Measurements from ENCODE around the gene RALGPS1. TPM values are rescaled to one million over a fixed set of nuclear protein-coding genes. Genes with fewer than 3 reads are reported as not detected.

The RALGPS1 gene
- total RNA-seq, 1 experiment from 2014 or later: 0.03 TPM

DNA sequence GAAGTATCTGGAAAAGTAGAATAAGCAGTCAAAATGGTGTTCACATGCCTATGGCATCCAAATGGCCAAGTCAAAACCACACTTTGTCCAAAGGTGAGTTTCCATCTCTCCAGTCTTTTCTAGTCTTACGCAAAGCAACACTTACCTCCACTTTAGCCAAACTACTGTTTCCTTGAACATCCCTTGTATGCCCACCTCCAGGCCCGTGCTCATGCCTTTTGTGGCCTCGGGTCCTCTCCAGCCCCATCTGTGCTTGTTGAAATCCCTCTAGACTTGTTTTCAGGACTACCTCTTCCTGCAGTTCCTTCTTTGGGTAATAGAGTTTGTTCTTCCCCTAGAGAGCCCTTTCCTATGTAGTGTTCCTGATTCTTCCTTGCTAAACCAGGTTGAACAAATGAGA lies 146.8 kb downstream of the RALGPS1 start:
- Histone ChIP-seq H3K36me3 (no peaks in the 10 kb centered on the region), H3K4me3 (no peak overlapping the region), H3K9me3 (no peaks in the 10 kb centered on the region), H3K27me3 (no peaks in the 10 kb centered on the region)
- DNase-seq: no peak

DNA sequence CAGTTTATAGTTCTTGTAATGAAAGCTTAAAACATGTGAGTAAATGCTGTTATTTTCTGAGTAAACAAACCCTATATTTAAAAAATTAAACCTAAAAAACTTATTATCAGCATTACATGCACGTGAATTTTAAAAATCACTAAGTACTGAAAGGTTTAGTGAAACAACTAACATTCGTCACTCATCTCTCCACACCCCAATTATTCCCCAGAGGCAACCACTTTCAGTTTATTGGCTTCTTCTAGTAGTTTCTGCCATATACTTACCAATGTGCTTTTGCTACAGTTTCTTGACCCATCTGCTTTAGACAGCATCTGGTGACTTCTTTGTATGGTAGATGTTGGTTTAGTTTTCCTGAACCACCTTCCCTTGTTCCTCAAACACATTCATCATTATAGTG lies 149.8 kb downstream of the RALGPS1 start:
- no peak overlapping the region for H3K4me3 ChIP-seq
- no peak for DNase-seq
- no peaks in the 10 kb centered on the region for H3K9me3 ChIP-seq
- no peaks in the 10 kb centered on the region for H3K36me3 ChIP-seq
- H3K27me3 ChIP-seq: no peaks in the 10 kb centered on the region

DNA sequence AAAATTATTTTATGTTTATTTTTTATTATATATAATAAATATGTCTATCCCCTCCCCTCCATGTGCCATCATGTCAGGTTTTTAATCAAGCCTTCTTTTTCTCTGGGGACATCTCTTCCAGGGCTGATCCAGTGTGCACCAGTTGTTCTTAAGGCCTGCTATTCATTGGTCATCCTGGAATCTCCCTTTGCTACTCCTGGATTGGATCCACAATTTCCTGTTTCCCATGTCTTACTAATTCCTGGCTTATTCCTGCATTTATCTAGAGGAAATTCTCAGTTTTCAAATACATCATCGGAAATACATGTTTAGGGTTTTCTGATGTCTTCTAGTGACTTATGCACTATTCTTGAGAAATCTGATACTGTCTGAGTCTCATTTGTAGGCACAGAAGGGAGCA lies 151.0 kb downstream of the RALGPS1 start:
- no peak for DNase-seq
- no peaks in the 10 kb centered on the region for H3K27me3 ChIP-seq
- no peak overlapping the region for H3K4me3 ChIP-seq
- no peaks in the 10 kb centered on the region for H3K36me3 ChIP-seq
- H3K9me3 ChIP-seq: no peaks in the 10 kb centered on the region

DNA sequence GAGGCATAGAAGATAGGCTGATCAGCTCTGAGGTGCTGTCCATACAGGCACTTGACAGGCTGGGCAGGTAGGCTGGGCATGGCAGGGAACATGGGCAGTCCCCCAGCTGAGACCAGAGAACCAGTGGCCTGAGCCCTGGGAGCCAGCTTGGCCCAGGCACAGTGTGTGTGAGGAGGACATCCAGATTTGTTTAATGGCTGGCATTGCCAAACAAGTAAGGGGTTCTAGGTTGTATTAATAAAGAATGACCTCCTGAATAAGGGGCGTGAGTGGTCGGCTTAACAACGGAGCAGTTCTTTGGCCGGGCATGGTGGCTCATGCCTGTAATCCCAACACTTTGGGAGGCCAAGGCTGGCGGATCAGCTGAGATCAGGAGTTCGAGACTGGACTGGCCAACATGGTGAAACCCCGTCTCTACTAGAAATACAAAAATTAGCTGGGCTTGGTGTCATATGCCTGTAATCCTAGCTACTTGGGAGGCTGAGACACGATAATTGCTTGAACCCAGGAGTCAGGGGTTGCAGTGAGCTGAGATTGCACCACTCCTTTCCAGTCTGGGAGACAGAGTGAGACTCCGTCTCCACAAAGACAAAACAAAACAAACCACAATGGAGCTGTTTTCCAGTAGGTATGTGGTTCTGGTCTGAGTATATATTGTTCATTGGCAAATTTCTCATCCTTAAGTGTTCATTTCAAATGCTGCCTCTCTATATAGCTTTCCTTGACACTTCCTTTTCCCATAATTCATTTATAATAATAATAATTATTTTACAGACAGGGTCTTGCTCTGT lies 151.7 kb downstream of the RALGPS1 start:
- H3K36me3 ChIP-seq: no peaks in the 10 kb centered on the region
- H3K27me3 ChIP-seq: no peaks in the 10 kb centered on the region
- no peak for DNase-seq
- no peak overlapping the region for H3K4me3 ChIP-seq
- H3K9me3 ChIP-seq: no peaks in the 10 kb centered on the region

DNA sequence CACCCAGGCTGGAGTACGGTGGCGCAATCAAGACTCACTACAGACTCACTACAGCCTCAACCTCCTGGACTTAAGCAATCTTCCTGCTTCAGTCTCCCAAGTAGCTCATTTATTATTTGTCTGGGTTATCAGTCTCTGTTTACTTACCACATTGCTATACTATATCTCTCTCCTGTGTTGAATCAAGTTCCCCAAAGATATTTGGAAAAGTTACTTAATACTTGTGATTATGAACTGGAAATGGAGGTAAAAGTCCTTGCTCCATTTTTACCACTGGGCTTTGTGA lies 152.2 kb downstream of the RALGPS1 start:
- DNase-seq: no peak
- Histone ChIP-seq H3K36me3 (no peaks in the 10 kb centered on the region), H3K27me3 (no peaks in the 10 kb centered on the region), H3K4me3 (no peak overlapping the region), H3K9me3 (peaks cover 2% of the 10 kb centered on the region; the same call in 1 of the 2 replicates)

DNA sequence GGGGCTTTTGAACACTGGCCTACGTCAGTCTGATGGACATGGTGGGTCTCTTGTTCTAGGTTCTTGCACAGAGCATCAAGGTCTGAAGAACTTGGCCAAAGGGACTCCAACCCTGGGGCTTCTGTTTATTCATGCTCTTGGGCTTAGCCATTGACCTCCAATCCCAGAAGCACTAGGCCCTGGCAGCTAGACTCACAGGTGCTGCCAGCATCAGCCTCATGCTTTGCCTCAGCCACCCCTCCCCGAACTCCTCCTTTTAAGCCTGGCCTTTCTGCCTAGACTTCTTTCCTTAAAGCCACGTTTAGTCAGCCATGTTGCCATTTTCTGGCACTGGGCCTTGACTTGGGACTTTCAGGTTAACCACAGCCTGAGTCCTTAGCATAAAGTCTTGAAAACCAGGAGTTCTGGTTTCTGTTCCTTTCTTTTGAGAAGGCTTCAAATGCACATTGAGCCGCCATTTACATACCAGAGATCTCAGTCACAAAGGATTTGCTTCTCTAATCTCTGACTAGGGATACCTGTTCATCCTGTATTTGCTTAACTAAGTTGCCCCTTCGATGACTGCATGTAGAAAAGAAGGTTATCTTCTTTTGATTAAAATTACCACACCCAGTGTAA lies 153.1 kb downstream of the RALGPS1 start:
- H3K36me3 ChIP-seq: no peaks in the 10 kb centered on the region
- peaks cover 4% of the 10 kb centered on the region; the same call in 1 of the 2 replicates for H3K9me3 ChIP-seq
- DNase-seq: no peak
- no peaks in the 10 kb centered on the region for H3K27me3 ChIP-seq
- H3K4me3 ChIP-seq: no peak overlapping the region

DNA sequence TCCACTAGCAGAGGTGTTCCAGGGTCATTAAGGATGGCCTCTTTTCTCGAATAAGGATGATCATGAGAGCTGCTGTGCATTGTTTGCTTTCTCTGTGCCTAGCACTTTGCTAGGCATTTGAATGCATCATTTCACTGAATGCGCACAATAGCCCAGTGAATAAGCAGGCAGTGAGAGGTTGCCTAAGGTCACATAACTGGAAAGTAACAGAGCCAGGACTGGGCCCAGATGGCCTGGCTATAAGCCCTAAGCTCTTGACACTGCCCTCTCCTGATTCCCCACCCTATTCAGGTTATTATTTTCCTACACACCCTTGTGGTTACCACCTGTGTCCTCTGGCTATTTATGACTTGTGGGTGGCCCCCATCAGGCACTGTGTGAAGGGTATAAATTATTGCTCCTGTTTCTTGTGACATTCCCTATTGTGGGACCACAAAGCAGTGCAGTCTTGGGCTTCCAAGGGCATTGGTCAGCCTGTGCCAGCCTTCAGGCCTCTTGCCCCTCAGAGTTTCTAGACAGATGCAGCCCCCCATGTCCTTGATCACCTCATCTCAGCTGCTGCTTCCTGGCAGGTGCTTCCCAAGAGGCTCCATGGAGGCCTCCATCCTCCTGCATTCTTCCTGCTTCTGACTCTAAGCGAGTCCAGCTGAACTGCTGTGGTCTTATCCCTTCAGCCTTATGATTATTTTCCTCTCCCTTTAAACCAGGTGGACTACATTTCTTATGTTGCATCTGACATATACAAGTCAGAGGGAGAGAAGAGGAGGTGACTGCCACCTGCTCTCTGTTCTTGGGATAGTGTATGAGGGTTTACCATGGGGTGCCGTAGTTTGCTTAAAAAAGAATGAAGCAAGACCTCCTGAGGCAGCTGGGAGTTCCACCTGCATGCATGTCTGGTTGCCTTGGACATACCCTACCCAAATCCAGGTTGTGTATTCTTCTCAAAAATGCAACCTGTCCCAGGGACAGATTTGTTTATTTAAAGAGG lies 160.3 kb downstream of the RALGPS1 start:
- Histone ChIP-seq H3K27me3 (no peaks in the 10 kb centered on the region), H3K36me3 (no peaks in the 10 kb centered on the region), H3K4me3 (no peak overlapping the region), H3K9me3 (peaks cover 4% of the 10 kb centered on the region)
- no peak for DNase-seq

DNA sequence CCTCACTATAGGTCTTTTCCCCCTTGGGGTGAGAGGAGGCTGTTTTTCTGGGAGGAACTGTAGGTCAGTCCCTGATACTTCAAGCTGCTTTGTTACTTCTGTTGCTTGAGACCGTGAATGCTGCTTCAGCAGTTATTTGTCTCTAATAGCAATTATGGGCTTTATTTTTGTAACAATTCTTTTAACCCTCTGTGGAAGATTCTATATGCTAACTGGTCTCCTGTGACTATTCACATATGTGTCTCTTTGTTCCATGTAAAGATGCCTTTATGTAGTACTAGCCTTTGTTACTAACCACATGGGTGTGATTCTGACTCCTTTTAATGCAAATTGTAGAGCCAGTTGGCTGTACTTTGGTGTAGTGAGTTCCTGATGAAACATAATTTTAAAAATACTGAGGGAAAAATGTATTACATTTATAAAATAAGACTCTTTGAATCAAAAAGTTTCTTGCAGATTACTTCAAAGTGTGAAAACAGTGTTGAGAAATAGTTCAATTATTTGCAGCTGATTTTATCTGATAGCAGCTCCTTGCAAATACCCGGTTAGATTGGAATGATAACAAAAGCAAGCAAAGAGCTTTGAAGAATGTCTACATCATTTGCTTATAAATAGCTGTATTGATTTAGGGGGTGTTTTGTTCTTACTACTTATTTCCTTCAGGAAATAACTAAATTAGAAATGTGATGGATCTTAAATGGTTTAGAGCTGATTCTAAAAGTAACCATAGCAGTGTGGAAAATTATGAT lies 161.2 kb downstream of the RALGPS1 start:
- no peaks in the 10 kb centered on the region for H3K36me3 ChIP-seq
- DNase-seq: no peak
- H3K9me3 ChIP-seq: peaks cover 4% of the 10 kb centered on the region
- H3K4me3 ChIP-seq: no peak overlapping the region
- no peaks in the 10 kb centered on the region for H3K27me3 ChIP-seq

DNA sequence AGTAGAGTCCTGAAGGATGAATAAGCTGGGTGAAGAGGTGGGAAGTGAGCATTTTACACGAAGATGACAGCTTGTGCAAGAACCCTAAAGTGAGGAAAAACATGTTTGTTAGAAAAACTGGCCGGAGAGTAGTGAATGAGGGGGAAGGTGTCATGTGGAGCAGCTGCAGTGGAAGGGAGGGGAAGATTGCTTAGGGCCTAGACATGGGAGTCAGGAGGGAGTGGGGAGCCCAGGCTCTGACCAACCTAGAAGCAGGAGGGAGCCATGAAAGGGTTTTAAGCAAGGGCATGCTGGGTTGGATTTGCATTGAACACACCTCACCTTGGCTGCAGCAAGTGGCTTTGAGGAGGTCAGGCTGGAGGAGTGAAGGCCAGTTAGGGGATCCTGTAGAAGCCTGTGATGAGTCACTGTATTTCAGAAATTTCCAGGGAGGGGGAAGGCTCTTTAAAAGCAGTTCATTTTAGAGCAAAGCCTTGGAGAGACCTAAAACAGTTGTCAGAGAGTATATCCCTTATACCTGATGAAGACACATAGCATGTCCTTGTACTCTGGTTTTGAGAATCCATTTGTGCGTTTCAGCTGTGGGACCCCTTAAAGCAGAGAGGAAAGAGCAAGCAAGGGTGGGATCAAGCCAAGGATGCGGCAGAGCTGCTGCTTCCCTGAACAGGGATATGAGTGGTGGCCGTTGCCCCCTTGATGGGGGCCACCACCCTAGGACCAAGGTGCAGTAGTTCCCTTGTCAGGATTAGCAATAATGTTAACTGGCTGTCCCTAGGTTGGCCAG lies 162.5 kb downstream of the RALGPS1 start:
- H3K27me3 ChIP-seq: no peaks in the 10 kb centered on the region
- H3K4me3 ChIP-seq: no peak overlapping the region
- no peak for DNase-seq
- H3K36me3 ChIP-seq: no peaks in the 10 kb centered on the region
- no peaks in the 10 kb centered on the region; the same call in 1 of the 2 replicates for H3K9me3 ChIP-seq

DNA sequence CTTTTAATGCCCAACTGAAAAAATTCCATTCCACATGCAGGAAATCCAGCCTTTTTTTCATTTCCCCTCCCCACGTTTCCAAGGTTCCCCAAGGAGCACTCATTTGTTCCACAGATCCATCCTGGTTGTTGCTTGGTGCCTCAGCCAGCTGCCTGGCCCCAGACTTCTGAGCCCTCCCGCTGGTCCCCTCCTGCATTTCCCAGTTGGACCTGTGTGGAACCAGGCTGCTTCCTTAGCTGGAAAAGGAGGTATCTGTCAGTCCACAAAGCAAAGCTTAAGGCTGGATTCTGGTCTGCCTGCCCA lies 163.0 kb downstream of the RALGPS1 start:
- Histone ChIP-seq H3K4me3 (no peak overlapping the region), H3K27me3 (no peaks in the 10 kb centered on the region), H3K9me3 (no peaks in the 10 kb centered on the region; the same call in 1 of the 2 replicates), H3K36me3 (no peaks in the 10 kb centered on the region)
- DNase-seq: no peak

DNA sequence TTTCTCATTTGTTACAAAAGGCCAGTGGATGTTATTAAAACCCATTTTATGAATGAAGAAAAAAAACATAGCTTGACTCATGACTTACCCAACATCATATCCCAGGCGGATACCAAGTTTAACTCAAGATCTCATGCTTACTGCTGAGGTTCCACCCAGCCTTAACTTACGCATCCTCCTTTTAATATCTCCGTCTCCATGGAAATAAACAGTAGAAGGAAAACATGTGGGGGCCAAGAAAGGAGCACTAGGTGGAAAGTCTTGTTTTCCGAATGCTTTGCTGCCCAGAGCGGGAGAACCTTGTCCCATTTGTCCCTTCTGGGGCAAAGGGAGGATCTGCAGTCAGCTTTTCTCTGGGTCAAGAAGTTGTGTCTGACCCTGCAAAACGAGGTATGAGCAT lies 163.8 kb downstream of the RALGPS1 start:
- no peak for DNase-seq
- Histone ChIP-seq H3K9me3 (no peaks in the 10 kb centered on the region; the same call in 1 of the 2 replicates), H3K4me3 (no peak overlapping the region), H3K36me3 (no peaks in the 10 kb centered on the region), H3K27me3 (no peaks in the 10 kb centered on the region)

DNA sequence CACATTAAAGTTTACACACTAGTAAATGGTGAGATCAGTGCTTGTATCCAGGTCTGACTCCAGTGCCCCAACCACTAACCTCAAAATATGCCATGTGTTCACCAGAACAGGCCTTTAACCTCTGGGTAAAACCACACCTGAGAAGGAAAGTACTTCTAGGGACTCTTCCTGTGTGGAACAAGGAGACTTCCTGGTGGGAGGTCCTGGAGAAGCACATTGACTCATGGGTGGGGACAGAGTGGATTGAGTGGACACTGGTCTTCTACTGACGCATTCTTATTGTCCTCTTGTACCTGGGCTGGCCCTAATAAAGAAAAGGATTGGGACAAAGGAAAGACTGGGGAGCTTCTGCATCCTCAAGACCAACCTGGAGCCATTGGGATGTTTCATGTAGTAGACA lies 164.4 kb downstream of the RALGPS1 start:
- H3K36me3 ChIP-seq: no peaks in the 10 kb centered on the region
- DNase-seq: no peak
- H3K27me3 ChIP-seq: no peaks in the 10 kb centered on the region
- H3K4me3 ChIP-seq: no peak overlapping the region
- H3K9me3 ChIP-seq: no peaks in the 10 kb centered on the region; the same call in 1 of the 2 replicates

DNA sequence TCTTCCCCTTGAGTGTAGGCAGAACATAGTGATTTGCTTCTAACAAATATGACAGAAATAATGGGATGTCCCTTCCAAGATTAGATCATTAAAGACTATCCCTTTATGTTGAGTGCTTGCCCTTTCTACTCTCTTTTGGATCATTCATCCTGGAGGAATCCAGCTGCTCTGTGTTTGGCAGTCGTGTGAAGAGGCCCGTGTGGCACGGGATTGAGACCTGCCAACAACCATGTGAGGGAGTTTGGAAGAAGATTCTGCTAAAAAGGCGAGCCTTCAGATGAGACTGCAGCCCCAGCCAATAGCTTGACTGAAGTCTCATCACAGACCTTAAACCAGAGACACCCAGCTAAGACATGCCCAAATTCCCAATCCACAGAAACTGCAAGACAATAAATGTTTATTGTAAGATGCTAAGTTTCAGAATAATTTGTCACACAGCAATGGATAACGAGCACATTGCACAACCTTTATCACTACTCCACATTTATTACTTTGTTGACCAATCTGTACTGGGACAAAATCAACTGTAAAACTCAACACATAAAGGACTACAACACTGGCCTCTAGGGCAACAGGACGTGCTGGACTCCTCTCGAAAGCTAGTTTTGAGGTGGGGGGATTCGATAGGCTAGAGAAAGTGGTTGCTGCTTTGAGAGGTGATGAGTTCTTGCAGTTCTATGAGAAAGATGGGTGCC lies 165.0 kb downstream of the RALGPS1 start:
- H3K27me3 ChIP-seq: no peaks in the 10 kb centered on the region

DNA sequence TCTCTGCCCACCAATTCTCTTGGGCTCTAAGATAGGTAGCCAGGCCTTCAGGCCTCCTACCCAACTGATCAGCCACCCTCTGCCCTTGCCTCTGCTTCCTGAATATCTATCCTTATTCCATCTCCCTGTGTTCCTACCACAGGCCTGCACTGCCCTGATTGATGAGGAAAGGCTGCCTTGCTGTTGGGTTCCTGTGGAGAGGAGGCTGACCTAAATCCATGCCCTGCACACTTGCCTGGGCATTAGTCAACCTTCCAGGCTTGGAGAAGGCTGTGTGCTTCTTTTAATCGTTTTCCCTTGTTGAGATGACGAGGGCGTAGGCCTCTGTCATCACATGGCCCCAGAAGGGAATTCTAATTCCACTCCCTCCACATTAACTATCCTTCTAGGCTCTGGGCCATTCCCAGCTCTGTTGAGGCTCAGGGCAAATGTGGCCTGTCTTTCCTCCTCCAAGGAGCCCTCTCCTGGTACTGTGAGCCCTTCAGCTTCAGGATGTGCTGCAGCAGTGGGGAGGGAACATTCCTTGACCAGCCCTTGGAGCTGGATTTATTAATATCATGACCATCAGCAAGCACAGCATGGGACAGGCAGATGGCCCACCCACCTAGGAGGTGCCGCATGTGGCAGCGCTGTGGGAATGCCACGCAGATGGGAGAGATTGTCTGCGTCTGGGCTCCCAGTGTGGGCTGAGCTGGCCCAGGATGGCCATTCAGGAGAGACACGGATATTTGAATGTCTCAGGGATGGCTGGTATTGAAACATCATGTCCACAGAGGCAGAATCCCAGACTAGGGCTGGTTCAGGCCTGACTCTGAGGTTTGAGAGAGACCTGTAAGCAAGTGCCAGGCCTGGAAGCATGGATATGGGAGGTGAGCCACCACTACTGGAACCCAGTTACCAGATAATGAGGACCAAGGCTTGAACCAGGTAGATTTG lies 166.9 kb downstream of the RALGPS1 start:
- no peaks in the 10 kb centered on the region for H3K36me3 ChIP-seq
- H3K4me3 ChIP-seq: no peak overlapping the region
- no peaks in the 10 kb centered on the region; the same call in 1 of the 2 replicates for H3K9me3 ChIP-seq
- no peaks in the 10 kb centered on the region for H3K27me3 ChIP-seq
- no peak for DNase-seq

More for the DNA sequence above, 165.0 kb downstream of the RALGPS1 start:
- no peak for DNase-seq
- H3K36me3 ChIP-seq: no peaks in the 10 kb centered on the region
- H3K9me3 ChIP-seq: no peaks in the 10 kb centered on the region; the same call in 1 of the 2 replicates
- H3K4me3 ChIP-seq: no peak overlapping the region
